ENCODE data around the gene UTS2R.

Gene UTS2R

DNA sequence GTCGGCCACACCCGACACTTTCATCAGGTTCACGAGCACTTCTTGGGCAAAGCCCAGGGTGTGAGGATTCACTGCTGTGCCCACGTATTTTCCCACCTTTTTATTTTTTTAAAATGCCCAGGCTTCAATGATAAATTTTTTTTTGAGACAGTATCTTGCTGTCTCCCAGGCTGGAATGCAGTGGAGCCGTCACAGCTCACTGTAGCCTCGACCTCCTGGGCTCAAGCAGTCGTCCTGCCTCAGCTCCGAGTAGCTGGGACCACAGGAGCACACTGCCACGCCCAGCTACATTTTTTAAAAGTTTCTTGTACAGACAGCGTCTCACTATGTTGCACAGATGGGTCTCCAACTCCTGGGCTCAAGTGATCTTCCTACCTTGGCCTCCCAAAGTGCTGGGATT lies 17.8 kb downstream of the UTS2R start:
- no peak for DNase-seq (ENCODE audit: low read depth in 2 of 2)

DNA sequence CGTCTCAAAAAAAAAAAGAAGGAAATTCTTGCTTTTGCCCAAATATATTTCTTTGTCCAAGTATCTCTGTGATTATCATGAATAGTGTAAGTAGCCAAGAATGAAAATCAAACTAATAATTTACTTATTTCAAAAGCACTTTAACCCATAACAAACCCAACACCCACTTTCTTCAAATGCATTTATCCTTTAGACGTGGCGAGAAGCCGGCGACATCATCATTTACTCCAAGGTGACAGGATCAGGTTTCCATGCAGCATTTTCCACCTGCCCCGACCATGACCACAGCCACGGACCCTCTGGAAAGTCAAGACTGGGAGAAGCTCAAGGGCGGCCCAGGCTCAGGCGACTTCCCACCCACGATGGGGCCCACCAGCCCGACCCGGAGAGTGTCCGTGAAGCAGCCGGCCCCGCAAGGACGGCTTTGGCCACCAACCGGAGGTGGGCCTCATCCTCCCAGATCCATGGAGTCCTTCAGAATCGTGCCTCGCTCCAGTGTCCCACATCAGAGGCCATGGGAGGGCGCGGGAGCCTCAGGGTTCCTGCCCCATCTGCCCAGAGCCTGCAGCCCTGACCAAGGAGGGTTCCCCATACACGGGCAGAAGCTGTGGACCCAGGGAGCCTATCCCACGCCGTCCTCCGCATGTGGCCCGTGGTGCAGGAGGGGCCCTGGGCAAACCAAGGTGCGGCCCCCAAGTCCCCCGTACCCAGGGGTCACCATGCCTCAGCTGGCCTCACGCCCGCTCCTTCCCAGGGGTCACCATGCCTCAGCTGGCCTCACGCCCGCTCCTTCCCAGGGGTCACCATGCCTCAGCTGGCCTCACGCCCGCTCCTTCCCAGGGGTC lies 18.7 kb downstream of the UTS2R start:
- no peak for DNase-seq (ENCODE audit: low read depth in 2 of 2)

DNA sequence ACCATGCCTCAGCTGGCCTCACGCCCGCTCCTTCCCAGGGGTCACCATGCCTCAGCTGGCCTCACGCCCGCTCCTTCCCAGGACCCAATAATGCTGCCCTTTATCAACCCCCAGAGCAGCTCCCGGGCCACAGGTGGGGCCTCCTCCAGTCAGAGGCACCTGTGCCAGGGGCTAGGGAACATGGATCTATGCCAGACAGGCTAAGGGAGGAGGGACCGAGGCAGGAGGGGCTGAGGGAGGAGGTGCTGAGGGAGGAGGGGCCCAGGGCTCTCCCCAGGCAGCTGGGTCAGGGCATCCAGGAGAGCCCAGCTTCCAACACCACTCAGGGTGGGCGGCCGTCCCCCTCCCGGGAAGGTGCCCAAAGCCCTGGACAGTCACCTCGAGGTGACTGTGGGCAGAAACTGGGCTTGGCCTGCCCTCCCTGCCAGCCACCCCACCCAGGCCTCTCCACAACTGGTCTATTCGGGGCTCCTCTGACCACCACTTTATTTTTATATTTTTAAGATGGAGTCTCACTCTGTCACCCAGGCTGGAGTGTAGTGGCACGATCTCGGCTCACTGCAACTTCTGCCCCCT lies 19.4 kb downstream of the UTS2R start:
- DNase-seq (ENCODE audit: low read depth in 2 of 2): no peak

DNA sequence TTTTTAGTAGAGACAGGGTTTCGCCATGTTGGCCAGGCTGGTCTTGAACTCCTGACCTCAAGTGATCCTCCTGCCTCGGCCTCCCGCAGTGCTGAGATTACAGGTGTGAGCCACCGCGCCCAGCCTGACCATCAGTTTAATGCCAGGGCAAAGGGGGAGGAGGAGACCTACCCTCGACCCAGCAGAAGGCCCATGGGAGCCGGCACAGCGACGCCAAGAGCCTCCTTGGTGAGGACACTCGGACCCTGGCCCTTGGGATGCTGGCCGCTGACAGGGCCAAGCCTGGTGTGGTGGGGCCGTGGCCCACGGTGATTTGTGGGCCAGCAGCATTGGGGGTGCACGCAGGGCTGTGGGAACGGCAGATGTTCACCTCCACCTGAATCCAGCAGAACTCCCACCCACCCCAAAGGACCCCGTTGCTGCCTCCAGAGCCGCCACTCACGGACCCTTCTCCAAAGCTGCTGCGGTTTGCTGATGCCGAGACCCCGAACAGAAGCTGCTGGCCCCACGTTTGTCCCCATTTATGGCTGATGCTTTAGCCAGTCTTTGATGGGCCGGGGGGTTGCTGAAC lies 20.0 kb downstream of the UTS2R start:
- no peak for DNase-seq (ENCODE audit: low read depth in 2 of 2)

DNA sequence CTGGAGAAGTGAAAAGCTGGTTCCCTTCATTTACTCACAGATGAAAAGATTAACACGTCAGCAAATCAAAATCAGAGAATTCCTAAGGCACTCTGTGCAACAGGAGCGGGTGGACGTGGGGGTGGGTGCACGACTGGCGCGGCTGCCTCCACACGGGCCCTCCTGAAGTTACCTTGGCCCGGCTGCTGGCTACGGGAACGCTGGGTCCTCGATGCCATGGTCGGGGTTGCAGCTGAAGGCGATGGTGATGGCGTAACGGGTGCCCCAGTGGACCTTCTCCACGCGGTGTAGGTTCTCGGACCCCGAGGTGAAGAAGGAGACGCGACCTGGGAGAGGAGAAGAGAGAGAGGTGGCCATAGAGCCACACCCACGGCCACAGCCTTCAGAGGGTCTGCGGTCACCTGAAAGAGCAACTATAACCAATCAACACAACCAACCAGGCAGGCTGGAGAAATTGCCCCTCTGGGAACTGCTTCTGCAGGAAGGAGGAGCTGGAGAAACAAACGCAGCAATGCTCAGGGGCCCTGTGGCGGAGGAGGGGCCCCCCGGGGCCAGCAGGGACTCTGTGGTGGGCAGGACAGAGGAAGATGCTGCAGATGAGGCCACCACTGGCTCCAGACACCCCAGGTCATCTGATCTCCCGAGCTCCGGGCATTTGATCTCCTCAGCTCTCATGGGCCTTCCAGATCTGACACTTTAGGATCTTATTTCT lies 20.8 kb downstream of the UTS2R start:
- no peak for DNase-seq (ENCODE audit: low read depth in 2 of 2)

DNA sequence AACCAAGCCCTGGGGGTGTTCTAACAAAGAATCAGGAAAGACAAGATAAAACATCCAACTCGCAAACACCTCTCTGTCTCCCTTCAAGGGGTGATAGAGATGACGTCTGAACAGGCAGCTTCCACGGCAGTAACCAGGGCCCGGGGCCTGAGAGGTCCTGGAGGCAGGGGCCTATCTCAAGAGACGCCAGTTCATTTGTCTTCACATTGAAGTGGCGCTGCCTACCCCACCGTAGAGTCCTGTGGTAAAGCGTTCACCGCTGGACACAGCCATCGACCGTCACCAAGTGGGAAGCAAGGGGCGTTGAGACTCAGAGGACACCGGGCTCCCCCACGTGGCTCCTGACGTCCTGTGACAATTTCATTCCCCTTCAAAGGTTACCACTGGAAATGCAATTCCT lies 21.4 kb downstream of the UTS2R start:
- DNase-seq (ENCODE audit: low read depth in 2 of 2): no peak

DNA sequence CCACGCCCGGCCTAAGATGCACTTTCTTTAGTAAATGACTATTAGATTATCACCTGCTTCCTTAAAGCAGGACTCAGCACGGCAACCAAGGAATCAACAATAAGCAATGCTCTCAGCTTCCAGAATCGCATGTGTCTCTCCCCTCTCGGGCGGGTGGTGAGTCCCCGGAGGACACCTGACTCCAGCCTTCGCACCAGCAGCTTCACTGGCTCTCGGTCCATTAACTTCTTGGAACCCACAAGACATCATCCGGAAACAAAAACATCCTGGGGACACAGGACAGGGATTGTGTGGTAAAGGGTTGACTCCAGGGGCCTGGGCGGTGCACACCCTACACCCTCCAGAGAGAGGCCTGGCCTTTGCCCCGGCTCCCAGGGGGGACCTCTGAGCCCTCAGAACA lies 22.7 kb downstream of the UTS2R start:
- DNase-seq (ENCODE audit: low read depth in 2 of 2): no peak

DNA sequence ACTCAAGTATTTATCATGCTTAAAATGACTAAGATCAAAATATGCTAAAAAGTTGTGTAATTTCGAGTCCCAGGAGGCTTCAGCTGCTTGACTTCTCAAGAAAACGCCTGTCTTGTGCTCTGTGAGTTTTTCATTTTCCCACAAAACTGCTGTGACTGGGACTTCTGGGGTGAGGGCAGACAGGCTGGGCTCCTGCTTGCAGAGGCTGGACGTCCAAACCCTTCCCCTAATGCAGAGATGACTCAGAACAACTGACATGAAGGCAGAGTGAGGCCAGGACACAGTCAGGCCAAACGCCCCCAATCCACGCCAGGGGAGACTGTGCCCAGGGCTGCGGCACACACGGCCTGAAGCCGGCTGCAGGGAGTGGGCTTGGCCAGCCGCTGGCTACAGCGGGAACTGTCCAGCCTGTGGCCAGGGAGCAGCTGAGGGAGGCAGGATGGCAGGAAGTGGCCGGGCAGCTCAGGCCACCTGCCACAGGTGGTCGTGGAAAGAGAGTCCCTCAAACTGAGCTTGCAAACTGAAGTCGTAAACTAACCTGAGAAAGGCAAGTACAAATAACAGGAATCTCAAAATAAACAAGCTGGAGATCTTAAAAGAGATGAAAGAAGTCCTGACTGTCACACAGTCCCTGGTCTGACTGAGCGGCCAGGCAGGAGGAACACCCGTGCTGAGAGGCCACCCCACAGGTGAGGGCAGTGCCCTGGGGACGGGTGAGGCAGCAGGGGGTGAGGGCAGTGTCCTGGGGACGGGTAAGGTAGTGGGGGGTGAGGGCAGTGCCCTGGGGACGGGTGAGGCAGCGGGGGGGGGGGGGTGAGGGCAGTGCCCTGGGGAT lies 25.3 kb downstream of the UTS2R start:
- DNase-seq (ENCODE audit: low read depth in 2 of 2): no peak

DNA sequence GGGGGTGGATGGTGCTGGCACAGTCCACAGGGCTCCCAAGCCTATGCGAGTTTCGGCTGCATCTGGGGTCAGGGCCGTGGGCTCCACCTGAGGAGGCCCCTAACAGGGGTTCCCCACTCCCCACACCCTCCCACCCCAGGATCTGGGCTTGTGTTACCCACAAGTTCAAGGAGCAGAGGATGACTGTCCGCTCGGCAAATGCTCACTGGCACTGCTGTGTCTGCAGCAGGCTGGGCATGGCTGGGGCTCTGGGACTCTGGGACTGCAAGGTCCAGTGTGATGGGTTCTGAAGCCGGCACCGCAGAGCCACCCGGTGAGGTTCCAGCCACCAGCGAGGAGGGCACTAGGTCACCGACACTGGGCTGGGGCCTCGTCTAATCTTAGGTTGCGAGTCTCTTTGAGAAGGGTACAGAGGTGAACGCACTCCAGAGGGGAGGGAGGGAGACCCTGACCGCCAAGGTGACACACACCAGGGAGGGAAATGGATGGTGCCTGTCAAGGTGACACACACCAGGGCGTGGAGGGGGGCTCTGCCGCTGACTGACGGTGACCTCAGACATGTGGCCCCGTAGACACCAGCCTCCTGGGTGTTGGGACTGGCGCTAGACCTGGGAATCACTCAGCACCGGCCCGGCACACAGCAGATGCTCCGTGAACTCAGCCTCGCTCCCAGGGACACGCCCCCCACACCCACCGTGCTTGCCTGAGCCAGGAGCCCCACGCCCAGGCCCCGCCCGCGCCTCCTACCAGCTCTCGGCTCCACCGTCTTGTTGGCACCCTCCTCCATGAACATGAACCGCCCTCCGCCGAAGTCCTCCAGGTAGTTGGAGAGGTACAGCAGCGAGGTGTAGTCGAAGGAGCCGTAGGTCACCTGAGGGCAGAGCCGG lies 26.1 kb downstream of the UTS2R start:
- no peak for DNase-seq (ENCODE audit: low read depth in 2 of 2)

DNA sequence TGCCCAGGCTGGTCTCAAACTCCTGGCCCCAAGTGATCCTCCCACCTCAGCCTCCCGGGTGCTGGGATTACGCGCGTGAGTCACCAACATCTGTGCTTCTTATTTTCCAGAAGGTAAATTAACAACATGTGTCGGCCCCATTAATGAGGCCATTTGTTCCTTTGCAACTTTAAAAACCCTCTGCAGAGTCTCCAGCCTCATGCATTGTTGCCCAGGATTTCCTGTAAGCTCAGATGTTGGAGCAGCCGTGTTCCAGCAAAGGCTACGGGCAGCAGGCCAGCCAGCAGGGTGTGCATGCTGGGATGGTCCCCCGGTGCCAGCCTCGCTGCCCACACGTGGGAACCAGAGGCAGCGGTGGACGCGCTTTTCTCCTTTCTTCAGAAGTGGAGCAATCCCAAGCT lies 27.5 kb downstream of the UTS2R start:
- DNase-seq (ENCODE audit: low read depth in 2 of 2): no peak

DNA sequence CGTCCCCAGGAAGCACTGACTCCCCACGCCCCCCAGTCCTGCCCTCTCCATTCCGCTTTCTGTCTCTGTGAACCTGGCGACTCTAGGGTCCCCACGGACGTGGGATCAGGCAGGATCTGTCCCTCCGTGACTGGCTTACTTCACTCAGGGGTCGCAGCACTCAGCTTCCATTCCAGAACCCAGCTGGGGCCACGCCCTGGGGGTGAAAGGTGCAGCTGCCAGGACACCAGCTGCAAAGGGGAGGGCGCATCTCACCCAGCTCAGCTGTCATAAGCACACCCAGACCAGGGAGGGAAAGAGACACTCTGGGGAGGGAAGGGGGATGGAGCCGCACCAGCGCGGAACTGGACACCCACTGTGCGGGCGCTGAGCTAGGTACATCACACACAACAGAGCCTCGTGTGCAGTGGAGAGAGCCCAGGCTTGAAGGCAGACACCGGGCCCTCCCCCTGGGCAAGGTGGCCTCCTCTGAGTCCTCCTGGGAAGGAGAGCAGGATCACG lies 28.1 kb downstream of the UTS2R start:
- no peak for DNase-seq (ENCODE audit: low read depth in 2 of 2)

DNA sequence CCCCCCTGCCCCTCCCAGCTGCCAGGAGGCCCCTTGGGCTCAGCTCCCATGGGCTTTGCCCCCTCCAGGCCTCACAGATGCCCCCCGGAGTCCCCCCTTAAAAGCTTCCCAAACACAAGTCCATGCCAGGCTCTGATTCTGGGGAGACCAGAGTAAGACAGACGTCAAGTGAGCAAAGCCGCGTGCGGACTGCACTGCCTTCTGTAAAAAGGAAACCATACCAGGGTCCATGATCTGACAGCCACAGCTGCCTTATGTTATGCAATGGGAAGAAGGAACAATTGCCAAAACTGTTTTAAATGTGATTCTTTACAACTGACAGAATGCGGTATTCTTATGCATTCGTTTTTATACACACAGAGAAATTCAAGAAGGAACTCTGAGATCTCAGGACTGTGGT lies 28.6 kb downstream of the UTS2R start:
- DNase-seq (ENCODE audit: low read depth in 2 of 2): no peak

DNA sequence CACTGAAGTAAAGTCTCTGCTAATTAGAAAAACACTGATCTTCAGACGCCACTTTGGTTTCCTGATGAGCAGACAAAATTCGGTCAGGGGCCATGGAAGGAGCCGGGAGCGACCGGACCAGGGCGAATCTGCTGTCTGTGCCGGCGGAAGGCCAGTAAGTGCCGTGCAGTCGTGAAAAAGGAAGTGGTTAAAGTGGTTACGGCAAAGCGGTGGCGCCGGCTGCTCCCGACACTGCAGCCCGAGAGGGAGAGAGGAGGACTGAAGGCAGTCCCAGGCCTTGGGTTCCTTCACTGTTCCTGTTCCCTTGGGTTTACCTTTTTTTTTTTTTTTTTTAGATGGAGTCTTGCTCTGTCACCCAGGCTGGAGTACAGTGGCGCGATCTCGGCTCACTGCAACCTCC lies 29.3 kb downstream of the UTS2R start:
- peak; percentile 36 for DNase-seq (ENCODE audit: low read depth in 2 of 2)

DNA sequence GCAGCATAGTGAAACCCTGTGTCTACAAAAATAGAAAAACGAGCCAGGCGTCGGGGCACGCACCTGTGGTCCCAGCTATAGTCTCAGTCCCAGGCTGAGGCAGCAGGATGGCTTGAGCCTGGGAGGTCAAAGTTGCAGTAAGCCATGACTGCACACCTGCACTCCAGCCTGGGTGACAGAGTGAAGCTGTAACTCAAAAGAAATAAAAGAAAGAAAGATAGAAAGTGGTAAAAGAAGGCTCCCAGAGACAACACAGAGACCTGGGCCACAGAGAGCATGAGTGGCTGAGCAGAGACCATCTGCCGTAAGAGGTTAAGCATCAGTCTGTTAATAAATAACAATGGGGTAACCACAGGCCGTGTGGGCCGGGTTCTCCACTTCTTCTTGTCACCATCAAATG lies 31.3 kb downstream of the UTS2R start:
- no peak for DNase-seq (ENCODE audit: low read depth in 2 of 2)

DNA sequence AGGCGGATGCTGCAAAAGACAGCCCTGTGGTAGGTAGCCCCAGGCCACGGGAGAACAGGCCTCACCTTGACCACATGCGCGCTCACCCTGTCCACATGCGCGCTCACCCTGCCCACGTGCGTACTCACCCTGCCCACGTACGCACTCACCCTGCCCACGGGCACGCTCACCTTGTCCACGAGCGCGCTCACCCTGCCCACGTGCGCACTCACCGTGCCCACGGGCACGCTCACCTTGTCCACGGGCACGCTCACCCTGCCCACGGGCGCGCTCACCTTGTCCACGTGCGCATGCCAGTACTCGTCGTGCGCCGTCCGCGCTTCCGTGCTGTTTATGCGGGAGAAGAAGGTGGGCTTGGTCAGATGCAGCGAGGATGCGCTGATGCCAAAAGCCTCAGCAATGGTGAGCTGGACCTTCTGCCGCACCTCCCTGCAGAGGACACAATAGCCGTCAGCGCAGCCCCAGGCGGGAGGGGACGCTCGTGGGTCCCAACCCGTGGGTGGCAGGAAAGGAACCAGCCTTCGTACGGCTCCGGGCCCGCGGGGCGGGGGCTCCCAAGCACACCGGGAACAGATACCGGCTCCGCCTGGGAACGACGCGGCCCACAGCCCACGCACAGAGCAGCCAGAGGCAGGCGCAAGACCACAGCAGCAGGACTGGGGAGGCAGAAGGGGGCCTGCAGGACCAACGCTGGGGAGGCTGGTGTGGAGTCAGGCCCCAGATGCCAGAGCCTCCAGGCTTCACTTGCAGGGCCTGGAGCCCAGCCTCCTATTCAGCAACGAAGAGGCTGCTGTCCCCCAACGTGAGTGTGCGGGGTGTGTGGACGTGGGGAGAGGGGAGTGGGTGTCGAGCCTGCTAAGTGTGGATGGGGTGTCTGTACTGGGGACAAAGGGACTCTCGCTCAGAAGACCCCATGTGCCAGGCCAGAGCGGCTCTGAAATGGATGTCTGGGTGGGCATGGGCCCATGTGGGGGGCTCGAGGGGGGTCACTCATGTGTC lies 32.4 kb downstream of the UTS2R start:
- no peak for DNase-seq (ENCODE audit: low read depth in 2 of 2)

DNA sequence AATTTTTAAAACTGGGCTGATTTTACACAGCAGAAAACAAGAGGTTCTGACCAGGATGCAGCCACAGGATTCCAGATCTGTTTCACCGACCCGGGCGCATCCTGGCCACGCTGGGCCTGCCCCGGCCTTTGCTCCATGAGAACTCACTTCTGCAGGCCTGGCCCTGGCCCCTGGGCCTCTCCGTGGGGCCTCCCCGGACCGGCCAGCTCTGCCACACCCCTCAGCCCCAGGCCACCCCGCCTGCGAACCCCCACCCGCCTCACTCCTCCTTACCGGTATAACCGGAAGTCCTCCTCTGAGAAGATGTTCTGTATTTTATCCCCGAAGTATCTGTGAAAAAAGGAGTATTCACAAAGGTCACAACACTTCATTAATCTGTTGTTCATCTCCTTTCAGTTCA lies 33.5 kb downstream of the UTS2R start:
- DNase-seq (ENCODE audit: low read depth in 2 of 2): no peak

DNA sequence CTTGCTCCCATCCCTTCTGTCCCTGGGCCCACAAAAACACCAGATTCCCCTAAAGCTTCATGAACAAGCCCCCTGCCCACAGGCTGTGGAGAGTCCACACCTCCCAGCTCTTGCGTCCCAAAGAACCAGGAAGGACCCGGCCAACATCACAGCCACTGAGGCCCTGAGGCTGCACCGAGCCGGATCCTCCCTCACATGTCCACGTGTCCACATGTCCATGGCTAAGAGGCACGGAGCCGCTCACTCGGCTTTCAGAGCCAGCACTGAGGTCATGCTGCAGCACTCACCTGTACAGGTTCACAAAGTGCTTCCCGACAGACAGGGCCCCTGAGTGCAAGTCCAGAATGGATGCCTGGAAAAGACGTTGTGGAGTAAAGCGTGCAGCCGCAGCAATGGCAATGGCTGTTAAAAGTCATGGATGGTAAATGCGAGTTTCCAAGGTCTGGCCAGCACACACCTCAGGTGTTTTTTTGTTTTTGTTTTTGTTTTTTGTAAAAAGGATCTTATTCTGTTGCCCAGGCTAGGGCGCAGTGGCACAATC lies 34.6 kb downstream of the UTS2R start:
- no peak for DNase-seq (ENCODE audit: low read depth in 2 of 2)

DNA sequence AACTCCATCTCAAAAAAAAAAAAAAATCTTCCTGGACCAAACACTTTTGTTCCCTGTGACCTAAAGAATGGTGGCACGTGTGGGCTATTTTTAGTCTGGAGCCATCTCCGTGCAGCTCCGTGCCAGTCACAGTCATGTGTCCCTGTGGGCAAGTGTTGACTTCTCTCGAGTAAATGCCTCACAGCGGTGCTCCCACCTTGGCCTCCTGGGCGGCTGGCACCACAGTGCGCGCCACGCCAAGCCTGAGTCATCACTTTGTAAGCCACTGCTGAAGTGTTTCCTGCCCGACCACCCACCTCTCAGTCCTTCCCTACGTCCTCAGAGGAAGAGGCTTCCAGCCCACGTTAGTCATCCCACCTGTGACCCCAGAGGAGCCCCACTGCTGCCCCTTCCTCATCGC lies 35.7 kb downstream of the UTS2R start:
- DNase-seq (ENCODE audit: low read depth in 2 of 2): no peak

All from stimulated activated CD8-positive, alpha-beta memory T cell treated with anti-CD3 and anti-CD28 coated beads, Interleukin-2, amount 100 ng/mL, for 48 hours (primary cell).